Liver (tissue), 3 donors: Measurements from ENCODE around the gene NPIPA3.

Experiments used
- FOXA1 ChIP-seq: IDR thresholded peaks from 2 replicates; pipeline ENCODE4 v1.6.1; 2016; ENCODE audit warnings: antibody characterized with exemption
- GABPA ChIP-seq, 2 donors: IDR thresholded peaks in 1 of 2; conservative IDR thresholded peaks in 1 of 2; 2 replicates each; pipeline ENCODE4 v1.6.1; 2016; ENCODE audit warnings: antibody characterized with exemption in 2 of 2, mild to moderate bottlenecking in 1 of 2, moderate library complexity in 1 of 2
- JUND ChIP-seq, 2 donors: IDR thresholded peaks; 2 replicates each; pipeline ENCODE4 v1.6.1; 2016; ENCODE audit warnings: antibody characterized with exemption in 2 of 2
- NR2F2 ChIP-seq: IDR thresholded peaks from 2 replicates; pipeline ENCODE4 v1.6.1; 2016; ENCODE audit warnings: antibody characterized with exemption
- RAD21 ChIP-seq, 2 donors: IDR thresholded peaks; 2 replicates each; pipeline ENCODE4 v1.6.1; 2016; ENCODE audit warnings: antibody characterized with exemption in 2 of 2, mild to moderate bottlenecking in 2 of 2
- SP1 ChIP-seq: IDR thresholded peaks from 2 replicates; pipeline ENCODE4 v1.6.1; 2018; ENCODE audit warnings: antibody characterized with exemption, mild to moderate bottlenecking
- TAF1 ChIP-seq: conservative IDR thresholded peaks from 2 replicates; pipeline ENCODE4 v1.6.1; 2016; ENCODE audit warnings: antibody characterized with exemption, mild to moderate bottlenecking
- YY1 ChIP-seq: IDR thresholded peaks from 2 replicates; pipeline ENCODE4 v1.6.1; 2016; ENCODE audit warnings: antibody characterized with exemption, mild to moderate bottlenecking
- TF ChIP-seq, protein P1 (sequence below): fragments of 150-350 bp; IDR thresholded peaks from 2 replicates; pipeline ENCODE4 v1.5.1; 2017; ENCODE audit warnings: improper control_type of control experiment, low read depth, low read length; ENCODE audit not compliant: missing input control
- TF ChIP-seq, protein P2 (sequence below): IDR thresholded peaks from 2 replicates; pipeline ENCODE4 v1.6.1; 2016; ENCODE audit warnings: antibody characterized with exemption, mild to moderate bottlenecking
- TF ChIP-seq, protein P3 (sequence below): IDR thresholded peaks from 2 replicates; pipeline ENCODE4 v1.6.1; 2016; ENCODE audit warnings: antibody characterized with exemption
- TF ChIP-seq, protein P4 (sequence below): IDR thresholded peaks from 2 replicates; pipeline ENCODE4 v1.6.1; 2016; ENCODE audit warnings: antibody characterized with exemption
- donor health status: healthy.
- donor health status: healthy.

- TF ChIP-seq, protein P1, sequence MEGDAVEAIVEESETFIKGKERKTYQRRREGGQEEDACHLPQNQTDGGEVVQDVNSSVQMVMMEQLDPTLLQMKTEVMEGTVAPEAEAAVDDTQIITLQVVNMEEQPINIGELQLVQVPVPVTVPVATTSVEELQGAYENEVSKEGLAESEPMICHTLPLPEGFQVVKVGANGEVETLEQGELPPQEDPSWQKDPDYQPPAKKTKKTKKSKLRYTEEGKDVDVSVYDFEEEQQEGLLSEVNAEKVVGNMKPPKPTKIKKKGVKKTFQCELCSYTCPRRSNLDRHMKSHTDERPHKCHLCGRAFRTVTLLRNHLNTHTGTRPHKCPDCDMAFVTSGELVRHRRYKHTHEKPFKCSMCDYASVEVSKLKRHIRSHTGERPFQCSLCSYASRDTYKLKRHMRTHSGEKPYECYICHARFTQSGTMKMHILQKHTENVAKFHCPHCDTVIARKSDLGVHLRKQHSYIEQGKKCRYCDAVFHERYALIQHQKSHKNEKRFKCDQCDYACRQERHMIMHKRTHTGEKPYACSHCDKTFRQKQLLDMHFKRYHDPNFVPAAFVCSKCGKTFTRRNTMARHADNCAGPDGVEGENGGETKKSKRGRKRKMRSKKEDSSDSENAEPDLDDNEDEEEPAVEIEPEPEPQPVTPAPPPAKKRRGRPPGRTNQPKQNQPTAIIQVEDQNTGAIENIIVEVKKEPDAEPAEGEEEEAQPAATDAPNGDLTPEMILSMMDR = no peak
- no peak for TF ChIP-seq SP1
- TF ChIP-seq FOXA1 = no peak
- TF ChIP-seq, protein P2, sequence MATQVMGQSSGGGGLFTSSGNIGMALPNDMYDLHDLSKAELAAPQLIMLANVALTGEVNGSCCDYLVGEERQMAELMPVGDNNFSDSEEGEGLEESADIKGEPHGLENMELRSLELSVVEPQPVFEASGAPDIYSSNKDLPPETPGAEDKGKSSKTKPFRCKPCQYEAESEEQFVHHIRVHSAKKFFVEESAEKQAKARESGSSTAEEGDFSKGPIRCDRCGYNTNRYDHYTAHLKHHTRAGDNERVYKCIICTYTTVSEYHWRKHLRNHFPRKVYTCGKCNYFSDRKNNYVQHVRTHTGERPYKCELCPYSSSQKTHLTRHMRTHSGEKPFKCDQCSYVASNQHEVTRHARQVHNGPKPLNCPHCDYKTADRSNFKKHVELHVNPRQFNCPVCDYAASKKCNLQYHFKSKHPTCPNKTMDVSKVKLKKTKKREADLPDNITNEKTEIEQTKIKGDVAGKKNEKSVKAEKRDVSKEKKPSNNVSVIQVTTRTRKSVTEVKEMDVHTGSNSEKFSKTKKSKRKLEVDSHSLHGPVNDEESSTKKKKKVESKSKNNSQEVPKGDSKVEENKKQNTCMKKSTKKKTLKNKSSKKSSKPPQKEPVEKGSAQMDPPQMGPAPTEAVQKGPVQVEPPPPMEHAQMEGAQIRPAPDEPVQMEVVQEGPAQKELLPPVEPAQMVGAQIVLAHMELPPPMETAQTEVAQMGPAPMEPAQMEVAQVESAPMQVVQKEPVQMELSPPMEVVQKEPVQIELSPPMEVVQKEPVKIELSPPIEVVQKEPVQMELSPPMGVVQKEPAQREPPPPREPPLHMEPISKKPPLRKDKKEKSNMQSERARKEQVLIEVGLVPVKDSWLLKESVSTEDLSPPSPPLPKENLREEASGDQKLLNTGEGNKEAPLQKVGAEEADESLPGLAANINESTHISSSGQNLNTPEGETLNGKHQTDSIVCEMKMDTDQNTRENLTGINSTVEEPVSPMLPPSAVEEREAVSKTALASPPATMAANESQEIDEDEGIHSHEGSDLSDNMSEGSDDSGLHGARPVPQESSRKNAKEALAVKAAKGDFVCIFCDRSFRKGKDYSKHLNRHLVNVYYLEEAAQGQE = no peak
- TF ChIP-seq, protein P3, sequence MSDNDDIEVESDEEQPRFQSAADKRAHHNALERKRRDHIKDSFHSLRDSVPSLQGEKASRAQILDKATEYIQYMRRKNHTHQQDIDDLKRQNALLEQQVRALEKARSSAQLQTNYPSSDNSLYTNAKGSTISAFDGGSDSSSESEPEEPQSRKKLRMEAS = no peak
- TF ChIP-seq, protein P4, sequence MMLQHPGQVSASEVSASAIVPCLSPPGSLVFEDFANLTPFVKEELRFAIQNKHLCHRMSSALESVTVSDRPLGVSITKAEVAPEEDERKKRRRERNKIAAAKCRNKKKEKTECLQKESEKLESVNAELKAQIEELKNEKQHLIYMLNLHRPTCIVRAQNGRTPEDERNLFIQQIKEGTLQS = no peak
- no peak for TF ChIP-seq YY1
- no peak for TF ChIP-seq RAD21 (IDR thresholded peaks at IDR 0.05)
- TF ChIP-seq NR2F2 = no peak
- no peak for TF ChIP-seq GABPA (IDR thresholded peaks at IDR 0.05 in 1 of 2, conservative IDR thresholded peaks at IDR 0.05 in 1 of 2)
- no peak for TF ChIP-seq JUND (IDR thresholded peaks at IDR 0.05)
- TF ChIP-seq TAF1 = no peak
Measured at GRCh38 chr16:14658063-14658462, 45.1 kb upstream of the NPIPA3 start.
